ENCODE data around the gene PLCH1. TPM values are rescaled to one million over a fixed set of nuclear protein-coding genes. Genes with fewer than 3 reads are reported as not detected.

Gene PLCH1
- total and polyA plus RNA-seq, 4 donors: 0.03 to 1.0 (median 0.22) TPM

GRCh38 chr3:155676252-155676981 lies 68.5 kb downstream of the PLCH1 start:
- Histone ChIP-seq H3K9me3 (ENCODE audit: control insufficient read depth in 4 of 4, low read length in 3 of 4) (no peaks in the 10 kb centered on the region), H3K27me3 (ENCODE audit: control insufficient read depth in 4 of 4, insufficient read depth in 4 of 4, low read length in 3 of 4) (no peaks in the 10 kb centered on the region), H3K27ac (ENCODE audit: low read depth in 1 of 2, low read length in 2 of 2) (no peak overlapping the region), H3K9ac (ENCODE audit: low read depth in 1 of 2, low read length in 2 of 2) (no peak overlapping the region), H3K36me3 (ENCODE audit: control insufficient read depth in 4 of 4, insufficient read depth in 3 of 4, low read depth in 1 of 4, low read length in 3 of 4) (no peaks in the 10 kb centered on the region), H3K4me1 (ENCODE audit: control insufficient read depth in 4 of 4, insufficient read depth in 4 of 4, low read length in 3 of 4) (no peaks in the 10 kb centered on the region), H3K4me3 (ENCODE audit: low read depth in 1 of 3, low read length in 3 of 3) (peak overlapping the region in 1 of 3 donors; percentile 32)
- TF ChIP-seq FOXA1 (IDR thresholded peaks at IDR 0.05): no peak
- no peak for TF ChIP-seq ATF3 (IDR thresholded peaks at IDR 0.05)
- TF ChIP-seq EGR1 (IDR thresholded peaks at IDR 0.05; ENCODE audit: low read depth in 2 of 2): no peak
- no peak for TF ChIP-seq ZBTB33 (IDR thresholded peaks at IDR 0.05)
- WGBS: 55% methylated on average over 14 of the region's 14 CpGs
- no peak for DNase-seq (ENCODE audit: low spot score)

GRCh38 chr3:155675094-155675493 lies 69.8 kb downstream of the PLCH1 start:
- Histone ChIP-seq H3K4me1 (ENCODE audit: control insufficient read depth in 4 of 4, insufficient read depth in 4 of 4, low read length in 3 of 4) (no peaks in the 10 kb centered on the region), H3K9me3 (ENCODE audit: control insufficient read depth in 4 of 4, low read length in 3 of 4) (no peaks in the 10 kb centered on the region), H3K27ac (ENCODE audit: low read depth in 1 of 2, low read length in 2 of 2) (no peak overlapping the region), H3K9ac (ENCODE audit: low read depth in 1 of 2, low read length in 2 of 2) (no peak overlapping the region), H3K36me3 (ENCODE audit: control insufficient read depth in 4 of 4, insufficient read depth in 3 of 4, low read depth in 1 of 4, low read length in 3 of 4) (no peaks in the 10 kb centered on the region), H3K27me3 (ENCODE audit: control insufficient read depth in 4 of 4, insufficient read depth in 4 of 4, low read length in 3 of 4) (no peaks in the 10 kb centered on the region), H3K4me3 (ENCODE audit: low read depth in 1 of 3, low read length in 3 of 3) (no peak overlapping the region)
- 98% methylated on average over 1 of the region's 1 CpG for WGBS
- TF ChIP-seq YY1 (IDR thresholded peaks at IDR 0.05): no peak
- no peak for TF ChIP-seq HNF4A (conservative IDR thresholded peaks at IDR 0.05)
- no peak for DNase-seq (ENCODE audit: low spot score)

- WGBS: 93% methylated on average over 4 of the region's 4 CpGs
- TF ChIP-seq CTCF (IDR thresholded peaks at IDR 0.05; ENCODE audit: low read depth, low read length, missing input control): no peak
- no peak for TF ChIP-seq NR2F2 (IDR thresholded peaks at IDR 0.05)
- TF ChIP-seq HNF4A (conservative IDR thresholded peaks at IDR 0.05): no peak
- TF ChIP-seq ATF3 (IDR thresholded peaks at IDR 0.05): no peak
- TF ChIP-seq JUND (IDR thresholded peaks at IDR 0.05): no peak
- no peak for TF ChIP-seq FOXA1 (IDR thresholded peaks at IDR 0.05)
- TF ChIP-seq FOXA2 (IDR thresholded peaks at IDR 0.05): no peak
- no peak for TF ChIP-seq GABPA (IDR thresholded peaks at IDR 0.05 in 1 of 2, conservative IDR thresholded peaks at IDR 0.05 in 1 of 2)
- no peak for TF ChIP-seq HNF4G (IDR thresholded peaks at IDR 0.05)
- Histone ChIP-seq H3K9me3 (ENCODE audit: control insufficient read depth in 4 of 4, low read length in 3 of 4) (no peaks in the 10 kb centered on the region), H3K27ac (ENCODE audit: low read depth in 1 of 2, low read length in 2 of 2) (no peak overlapping the region), H3K9ac (ENCODE audit: low read depth in 1 of 2, low read length in 2 of 2) (no peak overlapping the region), H3K36me3 (ENCODE audit: control insufficient read depth in 4 of 4, insufficient read depth in 3 of 4, low read depth in 1 of 4, low read length in 3 of 4) (no peaks in the 10 kb centered on the region), H3K4me3 (ENCODE audit: low read depth in 1 of 3, low read length in 3 of 3) (no peak overlapping the region), H3K4me1 (ENCODE audit: control insufficient read depth in 4 of 4, insufficient read depth in 4 of 4, low read length in 3 of 4) (no peaks in the 10 kb centered on the region), H3K27me3 (ENCODE audit: control insufficient read depth in 4 of 4, insufficient read depth in 4 of 4, low read length in 3 of 4) (no peaks in the 10 kb centered on the region)
- no peak for DNase-seq (ENCODE audit: low spot score)
Observed at GRCh38 chr3:155673421-155673820, 71.5 kb downstream of the PLCH1 start.
